Measurements from ENCODE around the gene RBMS3. TPM values are rescaled to one million over a fixed set of nuclear protein-coding genes. Genes with fewer than 3 reads are reported as not detected.

Gene RBMS3
- total RNA-seq, 1 donor from 2014 or later: 58.5 TPM

GRCh38 chr3:29612536-29612935, 331.7 kb downstream of the RBMS3 start:
- intact Hi-C loops (cut with DNase I): no loop called here
- TF ChIP-seq, protein P1, sequence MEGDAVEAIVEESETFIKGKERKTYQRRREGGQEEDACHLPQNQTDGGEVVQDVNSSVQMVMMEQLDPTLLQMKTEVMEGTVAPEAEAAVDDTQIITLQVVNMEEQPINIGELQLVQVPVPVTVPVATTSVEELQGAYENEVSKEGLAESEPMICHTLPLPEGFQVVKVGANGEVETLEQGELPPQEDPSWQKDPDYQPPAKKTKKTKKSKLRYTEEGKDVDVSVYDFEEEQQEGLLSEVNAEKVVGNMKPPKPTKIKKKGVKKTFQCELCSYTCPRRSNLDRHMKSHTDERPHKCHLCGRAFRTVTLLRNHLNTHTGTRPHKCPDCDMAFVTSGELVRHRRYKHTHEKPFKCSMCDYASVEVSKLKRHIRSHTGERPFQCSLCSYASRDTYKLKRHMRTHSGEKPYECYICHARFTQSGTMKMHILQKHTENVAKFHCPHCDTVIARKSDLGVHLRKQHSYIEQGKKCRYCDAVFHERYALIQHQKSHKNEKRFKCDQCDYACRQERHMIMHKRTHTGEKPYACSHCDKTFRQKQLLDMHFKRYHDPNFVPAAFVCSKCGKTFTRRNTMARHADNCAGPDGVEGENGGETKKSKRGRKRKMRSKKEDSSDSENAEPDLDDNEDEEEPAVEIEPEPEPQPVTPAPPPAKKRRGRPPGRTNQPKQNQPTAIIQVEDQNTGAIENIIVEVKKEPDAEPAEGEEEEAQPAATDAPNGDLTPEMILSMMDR (IDR thresholded peaks at IDR 0.05): no peak
- no peak overlapping the region for H3K4me3 ChIP-seq

DNA sequence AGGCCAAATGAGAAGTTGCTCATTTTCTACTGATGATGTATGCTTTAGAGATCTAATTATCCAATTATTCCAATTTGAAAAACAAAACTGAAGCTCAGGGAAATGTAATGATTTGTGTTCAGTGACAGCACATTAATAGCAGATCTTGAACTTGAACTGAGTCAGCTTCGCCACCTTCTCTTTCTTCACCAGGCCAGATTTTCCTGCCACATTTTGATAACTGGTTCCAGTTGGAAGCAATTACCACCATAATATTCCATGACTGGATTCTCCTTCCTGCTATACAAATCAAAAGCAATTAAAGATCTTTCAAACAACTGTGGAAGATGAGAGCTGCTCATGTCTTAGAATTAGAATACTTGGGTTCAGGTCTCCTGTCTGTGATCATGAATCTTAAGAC, 334.1 kb downstream of the RBMS3 start:
- Histone ChIP-seq H3K36me3 (no peaks in the 10 kb centered on the region), H3K4me3 (no peak overlapping the region), H3K27me3 (ENCODE audit: low read depth) (no peaks in the 10 kb centered on the region), H3K27ac (no peak overlapping the region), H3K4me1 (peaks cover 11% of the 10 kb centered on the region), H3K9me3 (no peaks in the 10 kb centered on the region)
- DNase-seq (no peak), ATAC-seq (no peak)
- TF ChIP-seq, protein P1 (IDR thresholded peaks at IDR 0.05): no peak
- intact Hi-C loops (cut with DNase I): no loop called here

More at GRCh38 chr3:29612536-29612935, 331.7 kb downstream of the RBMS3 start:
- Histone ChIP-seq H3K27me3 (ENCODE audit: low read depth) (no peaks in the 10 kb centered on the region), H3K36me3 (no peaks in the 10 kb centered on the region), H3K27ac (no peak overlapping the region), H3K4me1 (no peaks in the 10 kb centered on the region), H3K9me3 (no peaks in the 10 kb centered on the region)
- ATAC-seq: no peak
- no peak for DNase-seq

GRCh38 chr3:29618395-29619282, 337.8 kb downstream of the RBMS3 start:
- H3K36me3 ChIP-seq: no peaks in the 10 kb centered on the region
- H3K9me3 ChIP-seq: no peaks in the 10 kb centered on the region
- intact Hi-C loops (cut with DNase I): no loop called here
- no peaks in the 10 kb centered on the region for H3K27me3 ChIP-seq (ENCODE audit: low read depth)
- H3K27ac ChIP-seq: peak overlapping the region; percentile 9
- peaks cover 11% of the 10 kb centered on the region for H3K4me1 ChIP-seq
- DNase-seq (no peak), ATAC-seq (peak; percentile 61 to 64)
- no peak overlapping the region for H3K4me3 ChIP-seq
- TF ChIP-seq, protein P1 (IDR thresholded peaks at IDR 0.05): no peak

DNA sequence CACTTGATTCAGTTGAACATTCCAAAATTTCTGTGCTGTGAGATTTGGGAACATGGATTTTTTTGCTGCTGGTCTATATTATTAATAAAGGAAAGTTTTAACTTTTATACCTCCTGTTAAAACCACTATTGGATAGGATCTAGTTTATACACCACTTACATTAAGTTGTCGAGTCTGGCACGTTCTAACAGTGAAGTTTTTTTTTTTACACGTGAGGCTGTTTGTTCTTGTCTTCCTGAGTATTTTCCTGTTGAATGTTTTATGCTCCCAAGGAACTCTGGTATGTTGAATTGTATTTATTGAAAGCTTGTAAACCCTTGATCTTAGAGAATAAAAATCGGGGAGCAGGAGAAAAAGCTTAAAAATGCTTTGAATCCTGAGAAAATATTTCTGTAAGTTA, 338.8 kb downstream of the RBMS3 start:
- ATAC-seq (no peak), DNase-seq (no peak)
- Histone ChIP-seq H3K9me3 (no peaks in the 10 kb centered on the region), H3K4me3 (no peak overlapping the region), H3K36me3 (no peaks in the 10 kb centered on the region), H3K27me3 (ENCODE audit: low read depth) (no peaks in the 10 kb centered on the region), H3K27ac (no peak overlapping the region), H3K4me1 (peaks cover 11% of the 10 kb centered on the region)
- intact Hi-C loops (cut with DNase I): no loop called here
- TF ChIP-seq, protein P1 (IDR thresholded peaks at IDR 0.05): no peak

GRCh38 chr3:29627136-29628117, 346.6 kb downstream of the RBMS3 start:
- Histone ChIP-seq H3K9me3 (no peaks in the 10 kb centered on the region), H3K4me1 (peaks cover 7% of the 10 kb centered on the region), H3K4me3 (no peak overlapping the region), H3K27ac (no peak overlapping the region), H3K27me3 (ENCODE audit: low read depth) (no peaks in the 10 kb centered on the region), H3K36me3 (no peaks in the 10 kb centered on the region)
- ATAC-seq (no peak), DNase-seq (no peak)
- intact Hi-C loops (cut with DNase I): no loop called here
- TF ChIP-seq, protein P1 (IDR thresholded peaks at IDR 0.05): no peak

All from lower lobe of right lung (tissue), 2 donors.